ENCODE measurements around the gene SRRM5.

GRCh38 chr19:43592800-43593350 lies 19.0 kb upstream of the SRRM5 start:
- TF ChIP-seq CTCF (IDR thresholded peaks at IDR 0.05 in 2 of 3, conservative IDR thresholded peaks at IDR 0.05 in 1 of 3; ENCODE audit: borderline replicate concordance in 1 of 3, insufficient read depth in 1 of 3, low read depth in 2 of 3, low read length in 2 of 3) (no peak), CEBPB (IDR thresholded peaks at IDR 0.05; ENCODE audit: low read depth) (no peak), REST (IDR thresholded peaks at IDR 0.05; ENCODE audit: low read depth) (no peak), ZNF274 (IDR thresholded peaks at IDR 0.05; ENCODE audit: low read depth, low read length) (no peak), POLR2A (IDR thresholded peaks at IDR 0.05; ENCODE audit: borderline replicate concordance, extremely low read depth, insufficient read depth, insufficient read length) (no peak), RAD21 (IDR thresholded peaks at IDR 0.05; ENCODE audit: low read depth) (no peak)

All from HCT116 (cell line).